ENCODE data around the gene TEX10.

TEX10 gene

DNA sequence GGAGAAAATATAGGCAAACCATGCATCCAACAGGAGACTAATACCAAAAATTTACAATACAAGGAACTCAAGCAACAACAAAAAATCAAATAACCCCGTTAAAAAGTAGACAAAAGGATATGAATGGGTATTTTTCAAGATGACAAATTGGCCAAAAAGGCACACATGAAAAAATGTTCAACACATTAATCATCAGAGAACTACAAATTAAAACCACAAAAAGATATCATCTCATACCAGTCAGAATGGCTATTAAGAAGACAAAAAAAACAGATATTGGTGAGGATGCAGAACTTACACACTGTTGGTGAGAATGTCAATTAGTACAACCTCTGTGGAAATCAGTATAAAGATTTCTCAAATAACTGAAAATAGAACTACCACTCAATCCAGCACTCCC lies 35.0 kb downstream of the TEX10 start:
- Histone ChIP-seq H3K9ac (ENCODE audit: low read depth, low read length, poor library complexity) (no peak overlapping the region), H3K27me3 (ENCODE audit: control insufficient read depth in 3 of 3, insufficient read depth in 3 of 3, low read depth in 1 of 3, low read length in 3 of 3) (no peaks in the 10 kb centered on the region), H3K14ac (ENCODE audit: low read length) (no peak overlapping the region), H3K79me1 (ENCODE audit: low read depth, low read length) (no peaks in the 10 kb centered on the region), H4K91ac (ENCODE audit: low read depth, low read length, poor library complexity) (no peak overlapping the region), H2BK5ac (ENCODE audit: low read length) (no peak overlapping the region), H3K4me2 (ENCODE audit: insufficient read depth, low read length, poor library complexity, severe bottlenecking) (no peak overlapping the region), H2BK12ac (ENCODE audit: low read length) (no peak overlapping the region), H3K36me3 (replicated peaks in 1 of 2; ENCODE audit: control insufficient read depth in 2 of 2, insufficient read depth in 2 of 2, low read length in 2 of 2) (peaks cover 11 to 93% of the 10 kb centered on the region in 2 donors), H2AK5ac (ENCODE audit: low read depth, low read length) (no peak overlapping the region), H3K4me3 (ENCODE audit: low read length in 2 of 2) (no peak overlapping the region), H2AFZ (ENCODE audit: low read length) (no peak overlapping the region), H3K4me1 (ENCODE audit: control insufficient read depth in 2 of 2, insufficient read depth in 1 of 2, low read depth in 1 of 2, low read length in 2 of 2) (no peaks in the 10 kb centered on the region), H3K23ac (ENCODE audit: low read depth, low read length, poor library complexity) (no peak overlapping the region), H2BK15ac (ENCODE audit: low read length) (no peak overlapping the region), H3K27ac (replicated peaks; ENCODE audit: low read length) (no peak overlapping the region), H4K8ac (ENCODE audit: low read depth, low read length) (no peak overlapping the region), H3K18ac (ENCODE audit: low read length) (no peak overlapping the region), H3K4ac (ENCODE audit: low read length) (no peak overlapping the region), H2BK120ac (ENCODE audit: low read depth, low read length) (no peak overlapping the region), H3K9me3 (replicated peaks in 1 of 2; ENCODE audit: control insufficient read depth in 2 of 2, insufficient read depth in 1 of 2, low read depth in 1 of 2, low read length in 2 of 2) (peaks cover 1 to 43% of the 10 kb centered on the region in 2 donors)
- WGBS, 2 donors (ENCODE audit: extremely low coverage in 2 of 2, insufficient read length in 2 of 2, insufficient replicate concordance in 1 of 2) = no CpG with 5 or more reads among the region's 1 CpG
- DNase-seq (ENCODE audit: low spot score) = no peak

DNA sequence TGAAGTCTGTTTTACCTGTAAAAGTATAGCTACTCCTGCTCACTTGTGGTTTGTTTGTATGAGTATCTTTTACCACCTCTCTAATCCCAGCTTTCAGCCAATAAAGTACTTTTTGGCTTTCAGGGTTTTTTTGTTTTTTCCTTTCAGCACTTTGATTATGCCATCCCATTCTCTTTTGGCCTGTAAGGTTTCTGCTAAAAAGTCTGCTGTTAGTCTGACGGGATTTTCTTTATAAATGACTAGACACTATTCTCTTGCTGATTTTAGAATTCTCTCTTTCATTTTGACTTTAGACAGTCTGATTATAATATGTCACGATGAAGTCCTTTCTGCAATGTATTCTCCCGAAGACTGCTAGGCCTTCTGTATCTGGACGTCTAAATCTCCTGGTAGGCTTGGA lies 37.2 kb downstream of the TEX10 start:
- H2BK15ac ChIP-seq (ENCODE audit: low read length) = no peak overlapping the region
- H2BK12ac ChIP-seq (ENCODE audit: low read length) = no peak overlapping the region
- H4K8ac ChIP-seq (ENCODE audit: low read depth, low read length) = no peak overlapping the region
- no peak overlapping the region for H3K18ac ChIP-seq (ENCODE audit: low read length)
- no peaks in the 10 kb centered on the region for H3K27me3 ChIP-seq (ENCODE audit: control insufficient read depth in 3 of 3, insufficient read depth in 3 of 3, low read depth in 1 of 3, low read length in 3 of 3)
- no peak overlapping the region for H3K14ac ChIP-seq (ENCODE audit: low read length)
- H3K23ac ChIP-seq (ENCODE audit: low read depth, low read length, poor library complexity) = no peak overlapping the region
- H3K36me3 ChIP-seq (replicated peaks in 1 of 2; ENCODE audit: control insufficient read depth in 2 of 2, insufficient read depth in 2 of 2, low read length in 2 of 2) = peaks cover 12 to 96% of the 10 kb centered on the region in 2 donors
- H2AK5ac ChIP-seq (ENCODE audit: low read depth, low read length) = no peak overlapping the region
- H3K4me2 ChIP-seq (ENCODE audit: insufficient read depth, low read length, poor library complexity, severe bottlenecking) = no peak overlapping the region
- H2AFZ ChIP-seq (ENCODE audit: low read length) = no peak overlapping the region
- H2BK120ac ChIP-seq (ENCODE audit: low read depth, low read length) = no peak overlapping the region
- WGBS, 2 donors (ENCODE audit: extremely low coverage in 2 of 2, insufficient read length in 2 of 2, insufficient replicate concordance in 1 of 2) = no CpG with 5 or more reads among the region's 4 CpGs
- no peak overlapping the region for H3K4me3 ChIP-seq (ENCODE audit: low read length in 2 of 2)
- no peak overlapping the region for H4K91ac ChIP-seq (ENCODE audit: low read depth, low read length, poor library complexity)
- H3K9me3 ChIP-seq (replicated peaks in 1 of 2; ENCODE audit: control insufficient read depth in 2 of 2, insufficient read depth in 1 of 2, low read depth in 1 of 2, low read length in 2 of 2) = peaks cover 1 to 64% of the 10 kb centered on the region in 2 donors
- no peak for DNase-seq (ENCODE audit: low spot score)
- no peak overlapping the region for H2BK5ac ChIP-seq (ENCODE audit: low read length)
- no peaks in the 10 kb centered on the region for H3K4me1 ChIP-seq (ENCODE audit: control insufficient read depth in 2 of 2, insufficient read depth in 1 of 2, low read depth in 1 of 2, low read length in 2 of 2)
- no peak overlapping the region for H3K9ac ChIP-seq (ENCODE audit: low read depth, low read length, poor library complexity)
- no peaks in the 10 kb centered on the region for H3K79me1 ChIP-seq (ENCODE audit: low read depth, low read length)
- no peak overlapping the region for H3K4ac ChIP-seq (ENCODE audit: low read length)
- H3K27ac ChIP-seq (replicated peaks; ENCODE audit: low read length) = no peak overlapping the region

DNA sequence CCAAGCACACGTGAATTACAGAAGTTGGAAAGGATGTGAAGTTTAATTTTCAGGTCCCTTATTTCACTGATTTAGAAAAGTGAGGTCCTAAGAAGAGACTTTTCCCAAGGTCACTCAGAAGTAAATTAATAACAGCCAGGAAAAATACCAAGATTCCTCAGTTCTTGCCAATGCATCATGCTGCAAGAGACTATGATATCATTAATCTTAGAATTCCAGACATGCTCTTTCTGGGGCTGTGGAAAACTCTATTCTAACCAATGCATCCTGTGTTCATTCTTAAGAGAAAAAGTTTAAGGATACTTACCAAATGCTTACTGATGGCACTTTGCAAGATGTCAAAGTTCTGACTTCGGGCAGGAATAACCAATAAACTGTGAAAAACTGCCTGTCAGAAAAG lies 42.8 kb downstream of the TEX10 start:
- H3K79me1 ChIP-seq (ENCODE audit: low read depth, low read length) = no peaks in the 10 kb centered on the region
- H3K23ac ChIP-seq (ENCODE audit: low read depth, low read length, poor library complexity) = no peak overlapping the region
- no peak overlapping the region for H4K8ac ChIP-seq (ENCODE audit: low read depth, low read length)
- no peaks in the 10 kb centered on the region for H3K4me1 ChIP-seq (ENCODE audit: control insufficient read depth in 2 of 2, insufficient read depth in 1 of 2, low read depth in 1 of 2, low read length in 2 of 2)
- H2BK12ac ChIP-seq (ENCODE audit: low read length) = no peak overlapping the region
- no peak overlapping the region for H3K4me3 ChIP-seq (ENCODE audit: low read length in 2 of 2)
- no peak overlapping the region for H3K14ac ChIP-seq (ENCODE audit: low read length)
- no peak overlapping the region for H3K4ac ChIP-seq (ENCODE audit: low read length)
- H2AFZ ChIP-seq (ENCODE audit: low read length) = no peak overlapping the region
- DNase-seq (ENCODE audit: low spot score) = no peak
- no peak overlapping the region for H2BK15ac ChIP-seq (ENCODE audit: low read length)
- no peak overlapping the region for H2BK5ac ChIP-seq (ENCODE audit: low read length)
- H3K27ac ChIP-seq (replicated peaks; ENCODE audit: low read length) = no peak overlapping the region
- H2AK5ac ChIP-seq (ENCODE audit: low read depth, low read length) = no peak overlapping the region
- H3K9me3 ChIP-seq (replicated peaks in 1 of 2; ENCODE audit: control insufficient read depth in 2 of 2, insufficient read depth in 1 of 2, low read depth in 1 of 2, low read length in 2 of 2) = peaks cover 2 to 58% of the 10 kb centered on the region in 2 donors
- WGBS, 2 donors (ENCODE audit: extremely low coverage in 2 of 2, insufficient read length in 2 of 2, insufficient replicate concordance in 1 of 2) = no CpG with 5 or more reads among the region's 2 CpGs
- no peak overlapping the region for H4K91ac ChIP-seq (ENCODE audit: low read depth, low read length, poor library complexity)
- no peak overlapping the region for H3K4me2 ChIP-seq (ENCODE audit: insufficient read depth, low read length, poor library complexity, severe bottlenecking)
- no peaks in the 10 kb centered on the region for H3K27me3 ChIP-seq (ENCODE audit: control insufficient read depth in 3 of 3, insufficient read depth in 3 of 3, low read depth in 1 of 3, low read length in 3 of 3)
- H3K18ac ChIP-seq (ENCODE audit: low read length) = no peak overlapping the region
- H2BK120ac ChIP-seq (ENCODE audit: low read depth, low read length) = no peak overlapping the region
- H3K36me3 ChIP-seq (replicated peaks in 1 of 2; ENCODE audit: control insufficient read depth in 2 of 2, insufficient read depth in 2 of 2, low read length in 2 of 2) = peaks cover 15 to 97% of the 10 kb centered on the region in 2 donors
- no peak overlapping the region for H3K9ac ChIP-seq (ENCODE audit: low read depth, low read length, poor library complexity)

DNA sequence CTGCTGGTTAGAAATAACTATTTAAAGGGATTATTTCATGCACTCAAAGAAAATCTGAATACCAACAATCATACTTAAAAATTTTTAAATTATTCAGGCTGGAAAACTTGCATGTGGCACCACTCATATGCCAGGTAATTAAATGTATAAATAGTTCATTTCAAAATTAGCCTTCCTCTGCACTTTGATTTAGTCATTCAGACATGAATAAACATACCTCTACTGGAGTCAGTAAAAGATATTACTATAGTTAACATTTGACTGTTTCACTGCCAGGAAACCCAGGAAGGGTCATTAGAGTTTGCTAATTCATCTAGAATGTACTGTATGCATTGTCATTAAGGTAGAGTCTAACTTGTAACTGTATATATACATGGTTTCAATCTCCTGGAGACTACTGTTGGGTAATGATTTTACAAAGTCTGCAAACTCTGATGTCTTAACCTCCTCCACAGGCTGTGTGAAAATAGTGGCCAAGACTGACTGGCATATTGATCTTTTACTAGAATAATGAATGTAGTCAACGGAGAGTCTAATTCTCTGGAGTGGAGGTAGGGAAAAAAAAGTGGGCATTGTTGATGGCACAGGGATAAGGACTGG lies 43.7 kb downstream of the TEX10 start:
- no CpG with 5 or more reads among the region's 1 CpG for WGBS, 2 donors (ENCODE audit: extremely low coverage in 2 of 2, insufficient read length in 2 of 2, insufficient replicate concordance in 1 of 2)
- Histone ChIP-seq H3K4ac (ENCODE audit: low read length) (no peak overlapping the region), H3K23ac (ENCODE audit: low read depth, low read length, poor library complexity) (no peak overlapping the region), H2AFZ (ENCODE audit: low read length) (no peak overlapping the region), H2BK120ac (ENCODE audit: low read depth, low read length) (no peak overlapping the region), H3K79me1 (ENCODE audit: low read depth, low read length) (no peaks in the 10 kb centered on the region), H3K4me2 (ENCODE audit: insufficient read depth, low read length, poor library complexity, severe bottlenecking) (no peak overlapping the region), H3K4me1 (ENCODE audit: control insufficient read depth in 2 of 2, insufficient read depth in 1 of 2, low read depth in 1 of 2, low read length in 2 of 2) (no peaks in the 10 kb centered on the region), H2BK12ac (ENCODE audit: low read length) (no peak overlapping the region), H3K36me3 (replicated peaks in 1 of 2; ENCODE audit: control insufficient read depth in 2 of 2, insufficient read depth in 2 of 2, low read length in 2 of 2) (peaks cover 15 to 97% of the 10 kb centered on the region in 2 donors), H3K27me3 (ENCODE audit: control insufficient read depth in 3 of 3, insufficient read depth in 3 of 3, low read depth in 1 of 3, low read length in 3 of 3) (no peaks in the 10 kb centered on the region), H3K9ac (ENCODE audit: low read depth, low read length, poor library complexity) (no peak overlapping the region), H2AK5ac (ENCODE audit: low read depth, low read length) (no peak overlapping the region), H4K8ac (ENCODE audit: low read depth, low read length) (no peak overlapping the region), H3K14ac (ENCODE audit: low read length) (no peak overlapping the region), H3K27ac (replicated peaks; ENCODE audit: low read length) (no peak overlapping the region), H4K91ac (ENCODE audit: low read depth, low read length, poor library complexity) (no peak overlapping the region), H2BK5ac (ENCODE audit: low read length) (no peak overlapping the region), H3K18ac (ENCODE audit: low read length) (no peak overlapping the region), H3K4me3 (ENCODE audit: low read length in 2 of 2) (no peak overlapping the region), H3K9me3 (replicated peaks in 1 of 2; ENCODE audit: control insufficient read depth in 2 of 2, insufficient read depth in 1 of 2, low read depth in 1 of 2, low read length in 2 of 2) (peaks cover 2 to 49% of the 10 kb centered on the region in 2 donors), H2BK15ac (ENCODE audit: low read length) (no peak overlapping the region)
- DNase-seq (ENCODE audit: low spot score) = no peak
